HEK293 (cell line): Measurements from ENCODE around the gene SLC38A3.

ENCODE experiments used
- CTCF ChIP-seq: fragments of 450-650 bp; formaldehyde crosslinking; IDR thresholded peaks from 2 replicates; pipeline ENCODE4 v1.5.1; 2016; ENCODE audit warnings: missing biosample characterization, missing genetic modification characterization
- GFI1B ChIP-seq: fragments of 450-650 bp; formaldehyde crosslinking; IDR thresholded peaks from 2 replicates; pipeline ENCODE4 v1.5.1; 2016; ENCODE audit warnings: missing biosample characterization, missing genetic modification characterization
- PRDM1 ChIP-seq: fragments of 450-650 bp; formaldehyde crosslinking; IDR thresholded peaks from 2 replicates; pipeline ENCODE4; 2016; ENCODE audit warnings: missing biosample characterization, missing genetic modification characterization
- SP2 ChIP-seq: fragments of 450-650 bp; formaldehyde crosslinking; IDR thresholded peaks from 2 replicates; pipeline ENCODE4 v1.5.1; 2016; ENCODE audit warnings: missing biosample characterization, missing genetic modification characterization
- ZBTB7A ChIP-seq: fragments of 450-650 bp; formaldehyde crosslinking; IDR thresholded peaks from 2 replicates; pipeline ENCODE4 v1.5.1; 2016; ENCODE audit warnings: low read depth, missing biosample characterization, missing genetic modification characterization
- ZNF223 ChIP-seq: fragments of 450-650 bp; formaldehyde crosslinking; IDR thresholded peaks from 2 replicates; pipeline ENCODE4 v1.5.1; 2016; ENCODE audit warnings: missing biosample characterization, missing genetic modification characterization
- ZNF311 ChIP-seq: fragments of 450-650 bp; formaldehyde crosslinking; IDR thresholded peaks from 2 replicates; pipeline ENCODE4 v1.5.1; 2017; ENCODE audit warnings: missing biosample characterization, missing genetic modification characterization, borderline replicate concordance
- ZNF423 ChIP-seq: fragments of 450-650 bp; formaldehyde crosslinking; IDR thresholded peaks from 2 replicates; pipeline ENCODE4 v1.5.1; 2016; ENCODE audit warnings: missing biosample characterization, missing genetic modification characterization
- ZNF514 ChIP-seq: fragments of 450-650 bp; formaldehyde crosslinking; IDR thresholded peaks from 2 replicates; pipeline ENCODE4 v1.5.1; 2016; ENCODE audit warnings: missing biosample characterization, missing genetic modification characterization
- ZNF549 ChIP-seq: fragments of 450-650 bp; IDR thresholded peaks from 2 replicates; pipeline ENCODE4 v1.5.1; 2018; ENCODE audit warnings: missing biosample characterization, missing genetic modification characterization, mild to moderate bottlenecking, inconsistent platforms, moderate library complexity
- ZNF639 ChIP-seq: fragments of 450-650 bp; formaldehyde crosslinking; IDR thresholded peaks from 2 replicates; pipeline ENCODE4 v1.5.1; 2016; ENCODE audit warnings: missing biosample characterization, missing genetic modification characterization
- ZNF654 ChIP-seq: fragments of 450-650 bp; formaldehyde crosslinking; IDR thresholded peaks from 2 replicates; pipeline ENCODE4 v1.5.1; 2016; ENCODE audit warnings: low read depth, missing biosample characterization, missing genetic modification characterization

- TF ChIP-seq ZNF514 (tag by site-specific recombination), result no peak
- TF ChIP-seq SP2 (tag by site-specific recombination), result no peak
- TF ChIP-seq CTCF (tag by site-specific recombination), result no peak
- TF ChIP-seq ZBTB7A, result no peak
- no peak for TF ChIP-seq ZNF549 (tag by site-specific recombination)
- TF ChIP-seq PRDM1 (tag by site-specific recombination), result no peak
- TF ChIP-seq ZNF223, result no peak
- no peak for TF ChIP-seq ZNF311 (tag by site-specific recombination)
- no peak for TF ChIP-seq ZNF654 (tag by site-specific recombination)
- no peak for TF ChIP-seq ZNF639 (tag by site-specific recombination)
- no peak for TF ChIP-seq ZNF423
- TF ChIP-seq GFI1B (tag by site-specific recombination), result no peak
Observed at GRCh38 chr3:50236484-50237132, 31.5 kb downstream of the SLC38A3 start.
